ENCODE results near the gene ADAMTS12. TPM values are rescaled to one million over a fixed set of nuclear protein-coding genes. Genes with fewer than 3 reads are reported as not detected.

Gene ADAMTS12
- total and polyA plus RNA-seq, 2 of the 8 experiments (the other 6 are each of a cell fraction or from before 2014, with no cell fraction given), result 6.4 to 12.8 TPM

GRCh38 chr5:33588654-33589372, 303.0 kb downstream of the ADAMTS12 start (continued):
- TF ChIP-seq KDM4A (IDR thresholded peaks at IDR 0.05; ENCODE audit: low read depth, low read length, severe bottlenecking) (no peak), BCL11A (IDR thresholded peaks at IDR 0.05; ENCODE audit: low read depth in 2 of 2, low read length in 2 of 2) (no peak), GABPA (IDR thresholded peaks at IDR 0.05; ENCODE audit: borderline replicate concordance, insufficient read depth, low read length) (no peak), KDM1A (IDR thresholded peaks at IDR 0.05; ENCODE audit: borderline replicate concordance, low read length) (no peak), GTF2F1 (IDR thresholded peaks at IDR 0.05; ENCODE audit: borderline replicate concordance, low read depth, low read length) (no peak), HDAC2 (IDR thresholded peaks at IDR 0.05; ENCODE audit: borderline replicate concordance in 1 of 2, low read depth in 2 of 2, low read length in 2 of 2) (0 out of 4 replicates have a peak, but pooled peaks of 1 of the 2 experiments have one; percentile 58), MAFK (IDR thresholded peaks at IDR 0.05; ENCODE audit: low read depth, low read length) (no peak), RAD21 (IDR thresholded peaks at IDR 0.05 in 1 of 2, conservative IDR thresholded peaks at IDR 0.05 in 1 of 2; ENCODE audit: low read depth in 2 of 2, low read length in 2 of 2) (peak; percentile 79 to 87), CTCF (IDR thresholded peaks at IDR 0.05; ENCODE audit: control extremely low read depth in 1 of 3, insufficient read depth in 1 of 3, low read depth in 1 of 3, low read length in 3 of 3) (peak; percentile 85 to 99 (median 98)), CREB1 (IDR thresholded peaks at IDR 0.05) (peak; percentile 25; the same call in 1 of the 2 replicates), CHD1 (IDR thresholded peaks at IDR 0.05; ENCODE audit: low read depth, low read length) (no peak), HDAC6 (IDR thresholded peaks at IDR 0.05; ENCODE audit: low read depth, low read length) (no peak), BRCA1 (IDR thresholded peaks at IDR 0.05; ENCODE audit: low read depth, low read length) (0 out of 2 replicates have a peak, but pooled peaks have one; percentile 28), TEAD4 (IDR thresholded peaks at IDR 0.05; ENCODE audit: low read depth, low read length) (peak; percentile 34; the same call in 1 of the 2 replicates), CHD2 (IDR thresholded peaks at IDR 0.05; ENCODE audit: low read length) (no peak), TBP (IDR thresholded peaks at IDR 0.05; ENCODE audit: low read depth, low read length) (no peak), CBX5 (IDR thresholded peaks at IDR 0.05; ENCODE audit: low read depth, low read length) (no peak), MAX (IDR thresholded peaks at IDR 0.05) (peak; percentile 53), SP1 (IDR thresholded peaks at IDR 0.05; ENCODE audit: low read depth, low read length) (no peak)
- TF ChIP-seq, protein P1, sequence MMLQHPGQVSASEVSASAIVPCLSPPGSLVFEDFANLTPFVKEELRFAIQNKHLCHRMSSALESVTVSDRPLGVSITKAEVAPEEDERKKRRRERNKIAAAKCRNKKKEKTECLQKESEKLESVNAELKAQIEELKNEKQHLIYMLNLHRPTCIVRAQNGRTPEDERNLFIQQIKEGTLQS (IDR thresholded peaks at IDR 0.05; ENCODE audit: insufficient read depth, low read depth, low read length), result 0 out of 2 replicates have a peak, but pooled peaks have one; percentile 45

Data from H1 (cell line).